ENCODE measurements around the gene CAPN9.
"Not testable (repeated sequence)": the region's sequence is repeated elsewhere in the genome, so short reads cannot be mapped to it uniquely, and the experiment has no call there.

Gene CAPN9

DNA sequence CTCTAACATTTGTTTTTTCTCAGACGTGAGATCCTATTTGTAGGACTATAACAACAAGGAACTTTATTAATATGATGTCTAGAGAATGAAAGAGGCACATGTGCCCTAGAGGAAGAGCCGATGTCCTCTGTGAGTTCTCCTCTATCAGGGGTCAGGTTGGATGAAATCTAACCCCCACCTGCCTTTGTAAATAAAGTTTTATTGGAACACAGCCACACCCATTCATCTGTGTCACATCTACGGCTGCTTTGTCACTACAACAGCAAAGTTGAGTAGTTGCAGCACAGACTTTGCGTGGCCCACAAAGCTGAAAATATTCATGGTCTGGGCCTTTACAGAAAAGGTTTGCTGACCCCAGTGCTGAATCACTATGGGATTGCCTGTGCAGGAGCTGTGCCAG lies 571 bp upstream of the CAPN9 start:
- no peak for DNase-seq (ENCODE audit: low spot score)

DNA sequence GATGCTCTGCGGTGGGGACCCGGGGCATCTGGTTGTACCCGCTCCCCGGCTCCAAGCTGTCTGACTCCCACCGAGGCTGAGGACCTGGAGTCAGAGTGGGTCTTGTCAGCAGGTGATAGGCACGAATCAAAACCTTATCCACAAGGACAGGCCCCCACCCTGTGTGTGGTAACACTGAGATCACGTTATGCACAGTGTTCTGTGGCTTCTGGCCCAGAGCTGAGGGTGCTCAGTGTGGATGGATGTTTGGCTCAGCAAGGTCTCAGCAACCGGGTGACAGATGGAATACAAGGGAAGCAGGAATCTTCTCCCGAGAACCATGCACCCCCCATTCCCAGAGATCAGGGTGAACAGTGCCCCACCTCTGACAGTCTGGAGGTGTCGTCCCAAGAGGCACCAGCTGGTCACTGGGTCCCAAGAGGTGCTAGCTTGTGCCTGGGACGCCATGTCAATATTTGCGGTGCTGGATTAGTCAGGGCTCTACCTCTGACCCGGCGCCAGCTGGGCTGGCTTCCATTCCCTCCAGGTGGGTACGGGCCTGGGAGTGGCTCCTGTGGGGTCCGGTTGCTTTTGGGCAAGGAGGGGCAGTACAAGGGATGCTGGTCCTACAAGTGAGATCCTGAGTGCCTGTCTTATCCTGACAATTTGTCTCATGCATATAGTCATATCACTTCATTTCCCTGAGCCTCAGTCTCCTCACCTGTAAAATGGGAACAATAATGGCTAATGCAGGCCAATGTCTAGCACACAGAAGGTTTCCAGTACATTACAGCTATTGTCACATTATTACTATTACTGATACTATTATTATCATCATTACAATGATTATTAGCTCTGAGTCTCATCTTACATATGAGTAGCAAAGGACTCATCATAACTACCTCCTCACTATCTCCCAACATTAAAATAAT lies 957 bp downstream of the CAPN9 start:
- DNase-seq (ENCODE audit: low spot score), result no peak

DNA sequence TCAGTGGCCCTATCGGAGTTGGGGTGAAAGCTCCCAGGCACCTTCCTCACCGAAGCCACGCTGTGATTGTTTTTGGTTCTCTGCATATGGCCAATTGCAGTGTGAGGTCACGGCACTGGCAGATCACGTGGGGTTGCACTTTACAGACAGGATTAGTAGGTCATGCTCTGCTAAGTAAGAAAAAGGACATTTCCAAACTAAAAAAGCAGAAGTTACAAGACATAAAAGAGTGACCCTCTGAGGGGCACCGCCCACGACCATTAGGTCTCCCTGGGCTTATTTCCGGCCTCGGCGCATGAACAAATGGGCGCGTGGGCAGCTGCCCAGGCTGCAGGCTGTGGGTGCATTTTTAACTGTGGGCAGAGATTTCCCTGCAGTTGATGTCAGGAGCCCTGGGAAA lies 2.0 kb downstream of the CAPN9 start:
- no peak for DNase-seq (ENCODE audit: low spot score)

DNA sequence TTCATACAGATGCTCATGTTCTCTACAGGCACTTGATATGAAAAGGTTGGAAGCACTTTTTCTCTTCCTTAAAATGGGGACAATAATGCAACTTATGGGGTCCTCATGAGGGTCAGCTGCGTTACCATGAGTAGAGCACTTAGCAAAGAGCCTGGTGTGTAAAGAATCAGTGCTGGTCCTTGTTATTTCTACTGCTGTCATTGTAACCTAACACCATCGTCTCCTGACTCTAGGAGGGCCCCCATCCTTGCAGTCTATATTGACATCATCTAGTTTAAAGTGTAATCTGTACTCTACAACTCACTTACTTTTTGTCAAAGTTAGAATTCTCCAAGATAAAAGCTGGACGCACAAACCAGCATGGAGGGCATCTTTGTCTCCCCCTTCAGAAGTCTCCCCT lies 2.4 kb downstream of the CAPN9 start:
- DNase-seq (ENCODE audit: low spot score), result no peak

DNA sequence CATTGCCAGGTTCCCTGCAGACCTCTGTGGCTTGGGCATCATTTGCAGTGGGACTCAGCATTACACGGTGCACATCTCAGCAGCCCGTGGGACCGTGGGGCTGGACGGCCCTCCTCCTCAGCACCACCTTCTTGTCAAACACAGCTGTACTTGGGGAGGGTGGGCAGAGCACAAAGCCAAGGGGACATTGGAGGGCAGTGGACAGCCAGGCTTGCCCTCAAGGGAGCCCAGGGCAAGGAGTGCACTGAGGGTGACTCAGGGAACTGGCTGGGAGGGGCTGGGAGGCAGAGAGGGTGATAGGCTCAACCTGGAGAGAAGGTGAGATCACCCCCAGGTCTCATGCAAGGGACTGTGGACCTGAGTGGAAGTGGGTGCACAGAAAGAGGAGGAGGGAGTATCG lies 3.4 kb downstream of the CAPN9 start:
- DNase-seq (ENCODE audit: low spot score), result no peak

DNA sequence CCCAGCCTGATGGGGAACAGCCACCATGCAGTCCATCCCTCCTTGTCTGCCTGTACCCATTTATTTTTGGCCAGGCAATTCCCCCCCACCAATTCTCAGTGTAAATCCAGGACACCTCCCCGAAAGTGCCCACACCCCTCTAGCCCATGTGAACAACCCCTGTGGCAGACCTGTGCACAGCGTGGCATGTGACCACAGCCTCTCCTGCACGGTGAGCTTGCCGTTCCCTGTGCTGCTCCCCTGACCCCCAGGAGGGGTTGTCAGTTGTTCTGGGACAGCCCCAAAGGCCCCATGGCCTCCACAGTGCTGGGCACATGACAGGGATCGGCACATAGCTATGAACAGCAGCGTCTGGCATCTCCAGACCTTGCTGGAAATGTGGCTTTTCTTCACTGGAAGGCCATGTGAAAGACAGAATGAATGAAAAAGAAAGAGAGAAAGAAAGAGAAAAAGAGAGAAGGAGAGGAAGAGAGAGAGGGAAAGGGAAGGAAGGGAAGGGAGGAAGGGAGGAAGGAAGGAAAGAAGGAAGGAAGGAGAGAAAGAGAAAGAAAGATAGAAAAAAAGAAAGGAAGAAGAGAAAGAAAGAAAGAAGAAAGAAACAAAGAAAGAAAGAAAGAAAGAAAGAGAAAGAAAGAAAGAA lies 3.9 kb downstream of the CAPN9 start:
- DNase-seq (ENCODE audit: low spot score), result no peak

DNA sequence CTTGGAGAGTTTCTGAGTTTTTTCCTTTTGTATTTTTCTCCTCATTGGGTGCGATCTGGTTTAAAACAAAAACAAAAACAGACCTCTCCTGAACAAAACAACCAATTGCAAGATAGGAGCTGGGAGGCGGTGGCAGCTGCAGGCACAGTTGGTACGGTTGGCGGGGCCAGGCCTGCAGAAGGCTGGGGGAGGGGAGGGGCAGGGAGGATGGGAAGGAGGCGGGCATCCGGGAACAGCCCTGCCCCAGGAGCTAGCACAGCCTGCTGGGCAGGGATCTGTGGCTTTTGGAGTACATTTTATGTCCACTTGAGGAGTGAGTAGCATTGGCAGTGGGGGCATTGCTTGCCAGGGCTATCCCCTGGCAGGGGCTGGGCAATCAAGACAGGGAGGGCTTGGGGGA lies 5.2 kb downstream of the CAPN9 start:
- DNase-seq (ENCODE audit: low spot score), result peak; percentile 53

DNA sequence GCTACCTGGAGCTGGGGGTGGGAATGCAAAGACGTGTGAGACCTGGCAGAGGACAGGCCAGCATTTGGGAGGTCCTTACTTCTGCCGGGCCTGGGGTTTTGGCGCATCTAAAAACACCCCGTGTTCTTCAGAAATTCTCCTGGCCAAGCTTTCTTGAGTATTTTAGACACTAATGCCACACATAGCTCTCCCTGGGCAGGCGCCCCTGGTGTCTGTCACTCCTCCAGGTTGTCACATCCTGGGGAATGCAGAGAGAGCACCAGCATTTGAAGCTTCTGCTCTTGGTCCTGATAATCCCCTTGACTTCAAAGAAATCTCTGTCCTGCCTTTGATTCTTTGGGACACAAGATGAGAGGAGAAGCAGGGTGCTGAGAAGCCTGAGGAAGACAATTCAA lies 6.0 kb downstream of the CAPN9 start:
- no peak for DNase-seq (ENCODE audit: low spot score)

DNA sequence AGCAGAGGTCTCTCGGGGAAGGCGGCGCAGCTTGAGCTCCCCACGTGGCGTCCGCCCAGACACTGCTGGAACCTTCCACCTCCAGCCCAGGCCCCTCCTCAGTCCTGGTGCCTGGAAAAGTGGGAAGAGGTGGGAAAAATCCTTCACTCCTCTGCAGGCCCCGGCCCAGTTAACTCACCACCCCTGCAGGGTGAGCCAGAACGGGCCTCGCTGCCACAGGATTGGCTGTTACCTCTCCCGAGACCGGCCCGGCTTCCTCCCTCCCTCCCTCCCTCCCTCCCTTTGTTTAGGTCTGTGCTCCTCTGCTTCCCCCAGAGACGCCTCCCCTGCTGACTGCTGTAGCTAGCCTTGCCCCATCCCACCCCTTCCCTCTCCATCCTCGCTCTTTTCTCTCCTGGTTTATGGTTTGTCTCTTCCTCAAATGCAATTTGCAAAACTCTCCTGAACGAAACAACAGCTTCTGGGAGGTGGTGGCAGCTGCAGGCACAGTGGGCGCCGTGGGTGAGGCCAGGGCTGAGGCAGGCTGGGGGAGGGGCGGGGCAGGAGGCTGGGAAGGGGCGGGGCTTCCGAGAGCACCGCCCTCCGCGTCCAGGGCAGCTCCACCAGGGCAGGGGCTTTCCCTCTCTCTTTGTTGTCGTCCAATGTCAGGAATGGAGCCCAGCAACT lies 6.5 kb downstream of the CAPN9 start:
- DNase-seq (ENCODE audit: low spot score), result peak; percentile 94

DNA sequence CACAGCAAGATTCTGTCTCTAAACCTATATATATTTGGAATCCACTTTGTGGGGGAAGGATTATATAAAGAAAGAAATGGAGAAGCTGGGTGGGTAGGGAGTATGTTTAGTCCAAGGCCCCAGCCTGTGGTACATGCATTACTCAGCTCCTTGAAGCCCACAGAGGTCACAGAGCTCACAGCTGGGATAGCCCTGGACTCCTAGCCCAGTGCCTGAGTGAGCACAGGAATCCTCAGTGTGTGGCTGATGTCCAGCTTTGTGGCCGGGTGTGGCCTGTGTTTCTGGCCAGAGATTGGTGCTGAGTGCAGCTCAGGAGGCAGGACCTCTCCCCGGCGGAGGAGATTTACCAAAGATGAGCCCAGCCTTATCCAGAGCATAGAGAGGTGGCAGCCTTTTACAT lies 7.6 kb downstream of the CAPN9 start:
- DNase-seq (ENCODE audit: low spot score), result no peak

DNA sequence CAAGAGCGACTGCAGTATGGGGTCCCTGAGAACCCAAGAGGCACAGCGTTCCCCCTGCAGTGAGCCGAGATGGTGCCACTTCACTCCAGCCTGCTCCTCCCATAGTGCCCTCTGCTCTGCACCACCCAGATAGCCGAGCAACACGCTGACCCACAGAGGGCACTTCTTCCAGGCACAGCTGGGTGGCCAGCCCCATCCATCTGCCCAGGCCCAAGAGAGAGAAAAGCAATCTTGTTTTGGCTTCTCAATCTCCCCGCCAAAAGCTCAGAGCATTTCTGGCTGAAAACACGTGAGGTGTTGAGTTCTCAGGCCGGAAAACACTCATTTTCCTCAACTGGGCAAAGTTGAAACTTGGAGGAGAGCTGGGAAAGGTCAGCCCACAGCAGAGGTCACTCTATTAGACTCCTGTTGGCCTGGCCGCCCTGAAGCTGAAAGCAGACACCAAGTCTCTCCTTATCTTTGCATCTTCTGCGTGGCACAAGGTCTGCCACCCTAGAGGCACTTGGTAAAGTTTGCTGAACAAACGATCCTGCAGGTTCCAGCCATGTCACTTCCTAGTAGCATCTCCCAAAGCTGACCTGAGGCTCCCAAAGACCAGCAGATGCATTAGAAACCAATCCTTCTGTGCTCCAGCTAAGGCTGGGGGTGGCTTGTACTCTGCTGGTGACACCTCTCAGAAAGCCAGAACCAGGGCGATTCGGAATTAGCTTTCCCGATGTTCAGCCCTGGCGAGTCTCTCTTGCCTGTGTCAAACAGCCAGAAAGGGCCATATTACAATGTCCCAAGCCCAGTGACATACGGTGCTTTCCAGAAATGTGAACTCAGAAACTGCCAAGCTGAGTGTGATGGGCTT lies 10.9 kb downstream of the CAPN9 start:
- DNase-seq (ENCODE audit: low spot score), result no peak

DNA sequence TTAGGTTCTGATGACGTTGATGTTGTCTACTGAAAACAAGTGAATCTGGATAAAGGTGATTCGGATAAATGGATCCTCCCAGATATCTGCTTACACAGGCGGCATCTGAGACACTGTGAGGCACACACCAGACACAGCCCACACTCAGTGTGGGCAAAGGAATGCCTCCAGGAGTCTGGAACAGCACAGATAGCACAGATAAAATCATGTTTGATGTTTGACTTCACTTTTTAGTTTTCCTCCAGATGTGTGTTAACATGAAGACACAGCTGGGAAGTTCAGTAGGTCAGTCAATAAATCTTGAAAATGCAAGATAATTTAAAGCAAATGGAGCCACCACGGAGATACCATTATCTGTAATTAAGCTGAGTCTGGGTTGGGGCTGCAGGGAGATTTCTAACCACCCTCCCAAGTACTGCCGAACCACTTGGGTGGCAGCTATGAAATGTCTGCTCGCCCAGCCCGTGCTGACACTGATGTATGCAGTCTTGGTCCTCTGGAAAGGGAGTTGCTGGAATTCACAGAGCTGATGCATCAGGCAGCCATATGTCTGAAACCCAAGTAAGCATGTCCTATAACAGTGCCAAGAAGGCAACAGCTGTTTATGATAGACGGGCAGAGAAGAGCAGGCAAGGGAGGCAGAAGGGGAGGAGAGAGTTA lies 11.7 kb downstream of the CAPN9 start:
- DNase-seq (ENCODE audit: low spot score), result no peak

DNA sequence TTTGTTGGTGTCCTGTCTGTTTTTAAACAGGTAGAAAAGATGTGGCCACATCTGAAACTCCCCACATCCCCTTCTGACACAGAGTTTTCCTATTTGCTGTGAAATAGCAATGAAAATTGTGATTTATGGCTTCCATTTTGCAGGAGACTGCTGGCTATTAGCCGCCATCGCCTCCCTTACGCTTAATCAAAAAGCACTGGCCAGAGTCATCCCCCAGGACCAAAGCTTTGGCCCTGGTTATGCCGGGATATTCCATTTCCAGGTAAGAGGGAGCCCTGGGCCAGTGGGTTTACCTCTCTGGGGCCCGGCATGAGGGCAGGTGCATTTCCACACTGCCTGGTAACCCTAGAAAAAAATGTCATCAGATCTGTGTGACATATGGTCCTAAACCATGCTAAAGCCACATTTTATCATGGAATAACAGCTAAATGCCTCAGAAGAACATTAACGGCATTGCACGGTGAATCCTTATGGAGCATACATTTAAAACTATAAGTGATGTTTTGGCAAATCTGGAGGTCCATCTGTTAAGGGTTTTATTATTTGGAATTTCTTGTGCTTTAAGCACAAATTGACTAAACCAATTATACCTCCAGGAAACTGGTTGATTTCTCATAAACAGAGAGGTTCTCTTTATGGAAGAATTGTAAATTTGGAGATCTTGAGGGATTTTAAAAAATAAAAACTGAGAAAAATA lies 12.3 kb downstream of the CAPN9 start:
- no peak for DNase-seq (ENCODE audit: low spot score)

DNA sequence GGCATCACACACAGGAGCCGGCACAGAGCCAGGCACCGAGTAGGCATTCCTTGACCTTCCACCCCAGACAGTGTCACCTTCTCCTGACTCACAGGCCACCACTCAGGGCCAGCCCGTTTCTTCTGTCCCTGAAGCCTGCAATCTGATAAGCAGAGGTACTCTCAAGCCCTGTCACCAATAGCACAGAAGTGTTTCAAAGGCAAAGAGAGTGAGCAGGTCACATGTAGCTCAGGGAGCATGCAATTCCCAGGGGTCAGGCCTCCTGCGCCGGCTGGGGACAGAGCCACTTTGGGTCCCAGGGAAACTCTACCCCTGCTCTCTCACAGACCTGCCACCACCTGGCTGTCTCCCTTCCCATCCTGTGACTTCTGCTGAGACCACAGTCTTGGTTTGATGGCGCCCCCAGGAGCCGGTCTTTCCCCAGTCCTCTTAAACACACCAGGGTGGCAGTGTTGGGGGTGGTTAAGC lies 13.2 kb downstream of the CAPN9 start:
- DNase-seq (ENCODE audit: low spot score), result peak; percentile 32

DNA sequence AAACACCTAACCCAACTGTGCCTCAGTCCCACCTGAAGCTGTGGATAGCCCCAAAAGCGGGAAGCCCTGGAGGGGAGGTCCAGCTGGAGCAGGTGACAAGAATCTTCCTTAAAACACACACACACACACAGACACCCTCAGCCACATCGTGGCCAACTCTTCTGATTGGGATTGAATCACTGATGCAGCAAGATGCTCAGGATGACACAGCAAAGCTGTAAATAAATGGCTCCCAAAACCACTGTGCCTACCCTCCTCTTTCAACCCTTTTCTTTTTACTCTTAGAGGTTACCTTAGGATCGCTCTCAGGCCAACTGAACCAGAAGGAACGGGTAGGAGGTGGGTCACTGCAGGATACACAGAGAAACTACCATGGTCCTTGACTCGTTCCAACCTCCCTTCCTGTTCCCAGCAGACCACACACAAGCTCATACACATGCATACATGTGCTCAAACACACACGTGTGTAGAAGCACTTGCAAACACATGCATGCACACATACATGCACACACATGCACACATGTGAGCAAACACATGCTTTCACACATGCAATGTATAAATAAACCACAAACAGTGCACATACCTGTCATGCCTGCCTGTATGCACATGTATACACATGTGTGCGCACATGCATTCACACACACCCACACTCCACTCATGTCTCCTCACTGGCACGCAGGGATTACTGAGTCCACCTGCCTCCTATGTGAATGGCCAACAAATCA lies 14.4 kb downstream of the CAPN9 start:
- DNase-seq (ENCODE audit: low spot score), result no peak

DNA sequence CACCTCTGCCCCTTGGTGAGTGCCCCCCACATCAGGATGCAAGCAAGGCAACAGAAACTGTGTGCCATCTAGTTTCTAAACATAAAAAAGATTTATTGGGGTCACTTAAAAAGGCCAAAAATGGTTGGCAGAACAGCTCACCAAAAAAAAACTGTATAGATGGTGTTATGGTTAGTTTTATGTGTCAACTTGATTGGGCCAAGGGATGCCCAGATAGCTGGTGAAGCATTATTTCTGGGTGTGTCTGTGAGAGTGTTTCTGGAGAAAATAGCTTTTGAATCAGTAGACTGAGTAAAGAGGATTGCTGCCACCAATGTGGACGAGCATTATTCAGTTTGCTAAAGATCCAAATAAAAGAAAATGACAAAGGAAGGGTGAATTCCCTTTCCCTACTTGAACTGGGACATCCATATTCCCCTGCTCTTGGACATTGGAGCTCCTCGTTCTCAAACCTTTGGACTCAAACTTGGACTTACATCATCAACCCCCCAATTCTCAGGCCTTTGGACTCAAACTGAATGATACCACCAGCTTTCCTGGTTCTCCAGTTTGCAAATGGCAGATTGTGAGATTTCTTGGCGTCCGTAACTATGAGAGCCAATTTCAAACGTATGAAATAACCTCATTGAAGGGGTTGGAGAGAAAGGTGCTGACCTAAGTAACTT lies 16.9 kb downstream of the CAPN9 start:
- DNase-seq (ENCODE audit: low spot score), result no peak

DNA sequence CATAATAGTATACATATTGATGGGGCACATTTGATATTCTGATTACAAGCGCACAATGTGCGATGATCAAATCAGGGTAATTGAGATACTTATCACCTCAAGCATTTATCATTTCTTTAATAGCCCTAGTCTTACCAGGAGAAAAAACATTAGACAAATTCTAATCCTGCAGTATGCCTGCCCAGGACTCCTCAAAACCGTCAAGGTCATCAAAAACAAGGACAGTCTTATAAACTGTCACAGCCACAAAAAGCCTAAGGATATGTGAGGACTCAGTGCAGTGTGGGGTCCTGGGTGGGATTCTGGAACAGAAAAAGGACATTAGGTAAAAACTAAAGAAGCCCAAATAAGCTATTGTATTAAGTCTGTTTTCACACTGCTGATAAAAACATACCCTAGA lies 19.1 kb downstream of the CAPN9 start:
- no peak for DNase-seq (ENCODE audit: low spot score)

DNA sequence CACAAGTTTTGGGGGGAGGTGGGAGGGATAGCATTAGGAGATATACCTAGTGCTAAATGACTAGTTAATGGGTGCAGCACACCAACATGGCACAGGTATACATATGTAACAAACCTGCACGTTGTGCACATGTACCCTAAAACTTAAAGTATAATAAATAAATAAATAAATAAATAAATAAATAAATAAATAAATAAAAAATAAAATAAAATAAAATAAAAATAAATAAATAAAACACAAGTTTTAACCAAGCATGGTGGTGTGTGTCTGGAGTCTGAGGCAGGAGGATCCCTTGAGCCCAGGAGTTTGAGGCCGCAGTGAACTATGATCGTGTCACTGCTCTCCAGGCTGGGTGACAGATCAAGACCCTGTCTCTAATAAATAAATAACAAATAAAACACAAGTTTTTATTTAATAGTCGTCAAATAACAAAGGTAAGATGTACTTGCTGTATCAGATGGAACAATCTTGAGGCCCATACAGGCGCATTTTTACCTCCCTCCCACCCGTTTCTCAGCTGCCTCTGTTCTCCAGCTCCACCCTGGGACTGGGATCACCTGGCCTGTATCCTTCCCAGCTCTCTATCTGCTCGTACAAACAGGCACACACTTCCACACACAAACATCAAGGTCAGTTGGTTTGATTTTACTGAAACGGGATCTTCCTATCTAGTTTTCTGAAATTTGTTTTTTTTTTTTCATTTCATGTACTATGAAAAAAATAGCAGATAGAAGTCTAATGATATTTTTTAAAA lies 20.8 kb downstream of the CAPN9 start:
- DNase-seq (ENCODE audit: low spot score), result not testable (repeated sequence)
